BE2C (cell line): ENCODE results near the gene CLEC4C.

Experiments
- DNase-seq: peaks from one replicate; pipeline ENCODE4 v3.0.0-alpha.2; 2020
- H3K27me3 ChIP-seq: fragments of 250-450 bp; sonication (Bioruptor Pico); 2 replicates; pipeline ENCODE4 v1.5.1; 2020; ENCODE audit warnings: mild to moderate bottlenecking
- H3K36me3 ChIP-seq: fragments of 250-450 bp; sonication (Bioruptor Pico); 2 replicates; pipeline ENCODE4 v1.5.1; 2020; ENCODE audit warnings: mild to moderate bottlenecking
- H3K4me1 ChIP-seq: fragments of 250-450 bp; sonication (Bioruptor Pico); 2 replicates; pipeline ENCODE4 v1.5.1; 2020
- H3K4me3 ChIP-seq: 2 replicates; pipeline ENCODE4 v1.5.1; 2011; ENCODE audit warnings: low read depth, low read length
- H3K9me3 ChIP-seq: fragments of 250-450 bp; sonication (Bioruptor Pico); 2 replicates; pipeline ENCODE4 v1.5.1; 2020
- TF ChIP-seq, protein P1 (sequence below): IDR thresholded peaks from 2 replicates; pipeline ENCODE4 v1.5.1; 2012; ENCODE audit warnings: mild to moderate bottlenecking, low read depth, low read length

Gene CLEC4C

DNA sequence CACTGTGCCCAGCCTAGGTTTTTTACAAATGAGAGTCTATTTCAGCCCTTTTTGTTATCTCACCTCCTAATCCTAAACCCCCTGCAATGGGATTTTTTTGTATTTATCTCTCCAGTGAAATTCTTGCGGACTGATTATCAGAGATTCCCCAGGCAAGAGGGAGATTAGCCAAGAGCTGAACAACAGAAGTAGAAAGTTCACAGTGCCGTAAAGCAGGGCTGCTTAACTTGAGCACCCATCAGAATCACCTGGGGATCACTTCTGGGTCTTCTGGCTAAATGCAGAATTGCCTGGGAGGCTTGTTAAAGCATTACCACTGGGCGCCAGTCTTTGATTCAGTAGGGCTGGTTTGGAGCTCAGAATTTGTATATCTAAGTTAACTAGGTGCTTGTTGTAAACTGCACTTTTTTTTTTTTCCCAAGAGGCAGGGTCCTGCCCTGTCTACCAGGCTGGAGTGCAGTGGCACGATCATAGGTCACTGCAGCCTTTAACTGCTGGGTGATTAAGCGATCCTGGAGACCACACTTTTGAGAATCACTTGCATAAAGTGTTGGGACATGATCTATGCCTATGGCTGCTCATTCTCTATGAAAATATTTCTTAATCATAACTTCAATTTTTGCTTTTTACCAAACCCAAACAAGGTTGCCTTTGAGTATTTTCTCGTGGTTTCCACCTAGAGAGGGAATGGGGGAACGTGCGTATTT is 37.1 kb downstream of the CLEC4C start:
- Histone ChIP-seq H3K4me1 (no peaks in the 10 kb centered on the region), H3K36me3 (no peaks in the 10 kb centered on the region), H3K4me3 (no peak overlapping the region), H3K27me3 (peaks cover 2% of the 10 kb centered on the region), H3K9me3 (no peaks in the 10 kb centered on the region; the same call in 1 of the 2 replicates)
- TF ChIP-seq, protein P1, sequence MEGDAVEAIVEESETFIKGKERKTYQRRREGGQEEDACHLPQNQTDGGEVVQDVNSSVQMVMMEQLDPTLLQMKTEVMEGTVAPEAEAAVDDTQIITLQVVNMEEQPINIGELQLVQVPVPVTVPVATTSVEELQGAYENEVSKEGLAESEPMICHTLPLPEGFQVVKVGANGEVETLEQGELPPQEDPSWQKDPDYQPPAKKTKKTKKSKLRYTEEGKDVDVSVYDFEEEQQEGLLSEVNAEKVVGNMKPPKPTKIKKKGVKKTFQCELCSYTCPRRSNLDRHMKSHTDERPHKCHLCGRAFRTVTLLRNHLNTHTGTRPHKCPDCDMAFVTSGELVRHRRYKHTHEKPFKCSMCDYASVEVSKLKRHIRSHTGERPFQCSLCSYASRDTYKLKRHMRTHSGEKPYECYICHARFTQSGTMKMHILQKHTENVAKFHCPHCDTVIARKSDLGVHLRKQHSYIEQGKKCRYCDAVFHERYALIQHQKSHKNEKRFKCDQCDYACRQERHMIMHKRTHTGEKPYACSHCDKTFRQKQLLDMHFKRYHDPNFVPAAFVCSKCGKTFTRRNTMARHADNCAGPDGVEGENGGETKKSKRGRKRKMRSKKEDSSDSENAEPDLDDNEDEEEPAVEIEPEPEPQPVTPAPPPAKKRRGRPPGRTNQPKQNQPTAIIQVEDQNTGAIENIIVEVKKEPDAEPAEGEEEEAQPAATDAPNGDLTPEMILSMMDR: no peak
- DNase-seq: no peak

DNA sequence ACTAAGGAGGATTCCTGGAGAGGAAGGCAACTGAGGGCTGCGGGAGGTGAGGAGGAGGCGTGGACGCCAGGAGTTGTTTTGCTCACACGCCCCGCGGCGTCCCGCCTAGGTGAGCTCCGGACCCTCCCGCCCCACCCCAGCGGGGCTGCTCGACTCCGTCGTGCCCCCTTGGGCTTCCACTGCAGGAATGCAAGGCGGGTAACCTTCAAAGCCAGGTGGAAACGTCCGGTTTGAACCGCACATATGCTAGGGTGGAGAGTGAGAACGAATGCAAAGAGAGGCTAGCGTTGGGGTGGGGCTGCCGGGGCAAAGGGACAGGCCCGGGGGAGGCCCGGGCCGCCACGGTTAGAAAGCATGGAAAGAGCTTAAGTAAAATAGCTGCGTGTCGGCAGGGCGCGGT is 41.3 kb downstream of the CLEC4C start:
- no peaks in the 10 kb centered on the region for H3K9me3 ChIP-seq
- no peak for DNase-seq
- H3K4me3 ChIP-seq: no peak overlapping the region
- H3K4me1 ChIP-seq: no peaks in the 10 kb centered on the region
- TF ChIP-seq, protein P1: no peak
- no peaks in the 10 kb centered on the region for H3K36me3 ChIP-seq
- no peaks in the 10 kb centered on the region; the same call in 1 of the 2 replicates for H3K27me3 ChIP-seq

- no peak for DNase-seq
- TF ChIP-seq, protein P1: no peak
- Histone ChIP-seq H3K9me3 (no peaks in the 10 kb centered on the region), H3K36me3 (no peaks in the 10 kb centered on the region), H3K4me3 (no peak within 1 kb of the TSS), H3K4me1 (no peaks in the 10 kb centered on the region), H3K27me3 (no peaks in the 10 kb centered on the region)
Observed at GRCh38 chr12:7695566-7696197, 51.5 kb downstream of the CLEC4C start, which contains the start of gene GDF3. Gene GDF3 (minus strand): TSS chr12:7695775. CDS start chr12:7695728, 47 bp downstream.

DNA sequence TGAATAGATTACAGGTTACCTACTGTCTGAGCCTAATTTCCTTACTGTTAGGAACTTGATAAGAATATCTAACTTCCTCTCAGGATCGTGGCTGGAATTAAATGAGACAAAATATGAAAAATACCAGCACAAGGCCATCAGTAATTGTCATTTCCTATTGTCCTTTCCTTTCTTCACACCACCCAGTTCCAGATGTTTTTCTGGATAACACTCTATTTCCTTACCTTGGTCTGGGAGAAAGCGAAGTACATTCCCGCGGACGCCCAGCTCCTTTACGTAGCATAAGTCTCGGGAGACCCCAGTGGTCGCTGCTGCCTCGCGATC is 52.0 kb downstream of the CLEC4C start:
- H3K9me3 ChIP-seq: no peaks in the 10 kb centered on the region
- no peak for DNase-seq
- H3K4me3 ChIP-seq: no peak overlapping the region
- no peaks in the 10 kb centered on the region for H3K27me3 ChIP-seq
- H3K4me1 ChIP-seq: no peaks in the 10 kb centered on the region
- H3K36me3 ChIP-seq: no peaks in the 10 kb centered on the region
- TF ChIP-seq, protein P1: no peak

DNA sequence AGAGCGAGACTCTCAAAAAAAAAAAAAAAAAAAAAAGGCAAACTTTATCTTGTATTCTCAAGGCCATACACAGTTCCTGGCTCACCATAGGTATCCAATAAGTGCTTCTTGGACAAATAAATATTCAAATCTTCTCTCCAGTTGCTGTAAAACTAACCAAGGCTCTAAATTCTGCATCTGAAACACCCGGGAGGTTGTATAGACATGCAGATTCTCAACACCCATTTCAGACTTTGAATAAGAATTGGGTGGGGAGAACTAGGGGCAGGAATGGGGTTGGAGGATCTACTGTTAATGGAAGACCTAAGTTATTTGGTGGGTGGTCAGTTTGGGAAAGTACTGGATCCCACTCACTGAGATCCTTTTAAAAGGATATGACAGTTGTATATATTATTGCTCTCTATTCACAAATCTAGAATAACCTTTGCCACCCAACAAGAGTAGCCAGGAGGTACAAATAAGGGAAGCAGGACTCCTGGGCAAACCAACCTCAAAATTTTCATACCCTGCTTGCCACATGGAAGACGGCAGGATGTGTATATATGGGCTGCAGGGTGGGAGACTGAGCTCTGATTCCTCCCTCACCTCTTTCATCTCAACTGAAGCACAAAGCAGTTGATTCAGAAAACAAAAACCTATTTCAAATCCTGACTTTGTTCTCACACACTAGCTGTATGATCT is 52.5 kb downstream of the CLEC4C start:
- no peaks in the 10 kb centered on the region for H3K4me1 ChIP-seq
- no peak for DNase-seq
- H3K27me3 ChIP-seq: no peaks in the 10 kb centered on the region
- TF ChIP-seq, protein P1: no peak
- H3K36me3 ChIP-seq: no peaks in the 10 kb centered on the region
- H3K4me3 ChIP-seq: no peak overlapping the region
- no peaks in the 10 kb centered on the region for H3K9me3 ChIP-seq

GRCh38 chr12:7693793-7694192 is 53.4 kb downstream of the CLEC4C start:
- no peak overlapping the region for H3K4me3 ChIP-seq
- no peaks in the 10 kb centered on the region for H3K36me3 ChIP-seq
- DNase-seq: no peak
- H3K9me3 ChIP-seq: no peaks in the 10 kb centered on the region
- TF ChIP-seq, protein P1: no peak
- H3K4me1 ChIP-seq: no peaks in the 10 kb centered on the region
- H3K27me3 ChIP-seq: no peaks in the 10 kb centered on the region
